ENCODE results near the gene CAMSAP2. TPM values are rescaled to one million over a fixed set of nuclear protein-coding genes. Genes with fewer than 3 reads are reported as not detected.

The CAMSAP2 gene
- total and polyA plus RNA-seq, 2 of the 8 experiments (the other 6 are each of a cell fraction or from before 2014, with no cell fraction given) = 4.2 to 27.6 TPM

- no peaks in the 10 kb centered on the region; the same call in 1 of the 2 replicates for H3K23me2 ChIP-seq (ENCODE audit: low read depth, low read length)
- H2BK5ac ChIP-seq (ENCODE audit: low read depth, low read length) = no peak overlapping the region
- no peak for FAIRE-seq
- no peak overlapping the region for H4K91ac ChIP-seq (replicated peaks; ENCODE audit: insufficient read length, low read length)
- no peaks in the 10 kb centered on the region for H3K79me1 ChIP-seq (ENCODE audit: low read depth, low read length)
- no peak overlapping the region for H2BK20ac ChIP-seq (ENCODE audit: low read length)
- WGBS, 2 experiments (ENCODE audit: extremely low coverage in 1 of 2, insufficient coverage in 1 of 2, insufficient read length in 1 of 2, insufficient replicate concordance in 2 of 2, low coverage in 1 of 2, low lambda C conversion rate in 2 of 2, missing lambda C conversion rate in 1 of 2) = 96% methylated on average over 1 of the region's 1 CpG; no CpG with 5 or more reads in 1 of the 2 experiments
- no peak for DNase-seq (ENCODE audit: low read depth in 1 of 2, low spot score in 2 of 2)
- no peaks in the 10 kb centered on the region for H3K79me2 ChIP-seq (ENCODE audit: control insufficient read depth in 1 of 2, insufficient read depth in 2 of 2, low read length in 2 of 2)
- H3K4me1 ChIP-seq (replicated peaks in 1 of 4; ENCODE audit: control insufficient read depth in 3 of 4, insufficient read depth in 4 of 4, low read length in 3 of 4) = no peaks in the 10 kb centered on the region
- no peak overlapping the region for H2AK5ac ChIP-seq (ENCODE audit: low read depth, low read length)
- H3K18ac ChIP-seq (ENCODE audit: extremely low read depth, low read length) = no peak overlapping the region
- ChIA-PET CTCF (ENCODE audit: partially characterized antibody) (interaction anchor here (0.6 kb wide), 2 partner anchors 9 to 193 kb away, joined by 3 to 4 read pairs; no protein-coding TSS in a partner anchor), POLR2A (ENCODE audit: partially characterized antibody) (no interaction called here)
- no peak overlapping the region for H2AFZ ChIP-seq (ENCODE audit: low read length)
- peaks cover 2 to 35% (median 19%) of the 10 kb centered on the region in 4 experiments; a peak in 6 of 8 replicates for H3K36me3 ChIP-seq (ENCODE audit: control insufficient read depth in 2 of 4, insufficient read depth in 4 of 4, low read length in 3 of 4)
- no peak overlapping the region for H3K23ac ChIP-seq (ENCODE audit: insufficient read length)
- H3K4me2 ChIP-seq (ENCODE audit: insufficient read depth in 1 of 2, low read depth in 2 of 2, low read length in 2 of 2) = no peak overlapping the region
- no peaks in the 10 kb centered on the region for H4K20me1 ChIP-seq (replicated peaks in 1 of 2; ENCODE audit: control insufficient read depth in 1 of 2, insufficient read depth in 2 of 2, low read length in 2 of 2)
- no peak overlapping the region for H3K4me3 ChIP-seq (ENCODE audit: extremely low read depth in 1 of 4, insufficient read depth in 2 of 4, low read depth in 3 of 4, low read length in 4 of 4)
- H3K27ac ChIP-seq (ENCODE audit: low read depth, low read length) = no peak overlapping the region
- no peaks in the 10 kb centered on the region for H3K27me3 ChIP-seq (replicated peaks in 1 of 4; ENCODE audit: control insufficient read depth in 3 of 4, extremely low read depth in 1 of 4, insufficient read depth in 3 of 4, low read length in 3 of 4)
- no peak overlapping the region for H3K14ac ChIP-seq (ENCODE audit: insufficient read length)
- H4K8ac ChIP-seq (ENCODE audit: extremely low read depth, insufficient read depth, low read length) = no peak overlapping the region
- H2BK15ac ChIP-seq (ENCODE audit: low read length) = no peak overlapping the region
- no peaks in the 10 kb centered on the region for H3K9me3 ChIP-seq (ENCODE audit: insufficient read depth in 2 of 2, low read depth in 1 of 2, low read length in 1 of 2)
- no peak overlapping the region for H3K9ac ChIP-seq (replicated peaks in 1 of 4; ENCODE audit: extremely low read depth in 1 of 4, low read depth in 3 of 4, low read length in 3 of 4)
- H2BK12ac ChIP-seq (ENCODE audit: low read depth, low read length) = no peak overlapping the region
- no peak overlapping the region for H3K4ac ChIP-seq (replicated peaks; ENCODE audit: insufficient read length, low read depth, low read length)
- no peak overlapping the region for H2BK120ac ChIP-seq (replicated peaks; ENCODE audit: low read depth, low read length)
- H4K5ac ChIP-seq (ENCODE audit: insufficient read length, low read depth, low read length) = no peak overlapping the region
- no peak overlapping the region for H3K56ac ChIP-seq (replicated peaks; ENCODE audit: insufficient read length, low read depth, low read length)
- TF ChIP-seq YY1 (IDR thresholded peaks at IDR 0.05; ENCODE audit: low read depth, low read length) (no peak), BRCA1 (IDR thresholded peaks at IDR 0.05; ENCODE audit: low read depth, low read length) (no peak), EP300 (IDR thresholded peaks at IDR 0.05; ENCODE audit: borderline replicate concordance in 1 of 2, low read depth in 2 of 2, low read length in 2 of 2) (no peak), TAF7 (optimal IDR thresholded peaks at IDR 0.05; ENCODE audit: borderline replicate concordance, low read depth, low read length) (no peak), SAP30 (IDR thresholded peaks at IDR 0.05; ENCODE audit: insufficient read depth, insufficient replicate concordance, low read length) (no peak), GTF2F1 (IDR thresholded peaks at IDR 0.05; ENCODE audit: borderline replicate concordance, low read depth, low read length) (no peak), RFX5 (IDR thresholded peaks at IDR 0.05; ENCODE audit: borderline replicate concordance, low read depth, low read length) (no peak), ATF3 (IDR thresholded peaks at IDR 0.05; ENCODE audit: insufficient read depth, low read depth, low read length) (no peak), FOSL1 (IDR thresholded peaks at IDR 0.05; ENCODE audit: insufficient read depth, low read depth, low read length) (no peak), KDM5A (IDR thresholded peaks at IDR 0.05; ENCODE audit: low read length) (no peak)
Measured at GRCh38 chr1:200857804-200858203, 119.1 kb downstream of the CAMSAP2 start.
